Neutrophil (primary cell): ENCODE data around the gene PLB1.

Experiments
- H3K27ac ChIP-seq: fragments of 200-600 bp; sonication (generic); 2 replicates; pipeline ENCODE4 v1.5.1; 2016; ENCODE audit warnings: mild to moderate bottlenecking, moderate library complexity
- H3K27me3 ChIP-seq: fragments of 200-600 bp; sonication (generic); 2 replicates; pipeline ENCODE4 v1.6.0; 2016; ENCODE audit warnings: mild to moderate bottlenecking
- H3K36me3 ChIP-seq: fragments of 200-600 bp; sonication (generic); 2 replicates; pipeline ENCODE4 v1.5.1; 2017
- H3K4me1 ChIP-seq, 2 experiments: fragments of 200-600 bp in 1 of 2; sonication (generic) in 1 of 2; 1 replicate in 1 of 2; 2 replicates in 1 of 2; pipeline versions ENCODE4 v1.5.1 to v1.6.1; 2013 to 2016; ENCODE audit warnings: low read depth in 1 of 2, low read length in 1 of 2, mild to moderate bottlenecking in 1 of 2, moderate library complexity in 1 of 2; ENCODE audit not compliant: control insufficient read depth in 1 of 2, insufficient read depth in 1 of 2
- H3K4me3 ChIP-seq, 2 experiments: fragments of 200-600 bp in 1 of 2; sonication (generic) in 1 of 2; 1 replicate in 1 of 2; 2 replicates in 1 of 2; pipeline ENCODE4 v1.5.1; 2013 to 2016; ENCODE audit warnings: low read depth in 1 of 2, low read length in 1 of 2, mild to moderate bottlenecking in 1 of 2, moderate library complexity in 1 of 2
- H3K9me3 ChIP-seq: fragments of 200-600 bp; sonication (generic); 2 replicates; pipeline ENCODE4 v1.5.1; 2016
- CTCF ChIP-seq: fragments of 200-600 bp; sonication (generic); IDR thresholded peaks from 2 replicates; pipeline ENCODE4 v1.5.1; 2016; ENCODE audit warnings: antibody characterized with exemption

Gene PLB1

GRCh38 chr2:28684142-28684858 lies 188.4 kb downstream of the PLB1 start:
- no peaks in the 10 kb centered on the region for H3K9me3 ChIP-seq
- no peak overlapping the region for H3K4me3 ChIP-seq
- H3K4me1 ChIP-seq = no peaks in the 10 kb centered on the region
- no peak for TF ChIP-seq CTCF
- no peaks in the 10 kb centered on the region for H3K27me3 ChIP-seq
- H3K36me3 ChIP-seq = no peaks in the 10 kb centered on the region
- no peak overlapping the region for H3K27ac ChIP-seq

DNA sequence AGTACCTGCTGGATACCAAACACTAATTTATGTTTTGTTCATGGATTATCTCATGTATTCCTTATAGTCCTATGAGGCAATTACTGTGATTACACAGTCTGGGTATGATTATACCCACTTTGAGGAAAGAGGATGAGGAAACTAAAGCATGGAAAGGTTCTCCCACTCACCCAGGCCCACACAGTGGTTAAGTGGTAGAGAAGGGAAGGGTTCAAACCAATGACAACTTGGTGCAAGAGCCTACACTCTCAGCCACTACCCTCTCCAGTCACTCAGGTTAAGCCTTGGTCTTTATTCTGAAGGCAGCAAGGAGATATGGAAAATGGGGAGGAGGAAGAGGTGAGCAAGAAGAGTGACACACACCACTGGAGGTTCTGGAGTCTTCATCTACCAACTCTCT lies 191.3 kb downstream of the PLB1 start:
- Histone ChIP-seq H3K27ac (no peak overlapping the region), H3K27me3 (no peaks in the 10 kb centered on the region), H3K36me3 (no peaks in the 10 kb centered on the region), H3K9me3 (no peaks in the 10 kb centered on the region), H3K4me1 (no peaks in the 10 kb centered on the region), H3K4me3 (no peak overlapping the region)
- TF ChIP-seq CTCF = no peak

- Histone ChIP-seq H3K9me3 (no peaks in the 10 kb centered on the region), H3K4me3 (no peak overlapping the region)
- TF ChIP-seq CTCF = no peak
Observed at GRCh38 chr2:28687640-28688385, 192.0 kb downstream of the PLB1 start.

DNA sequence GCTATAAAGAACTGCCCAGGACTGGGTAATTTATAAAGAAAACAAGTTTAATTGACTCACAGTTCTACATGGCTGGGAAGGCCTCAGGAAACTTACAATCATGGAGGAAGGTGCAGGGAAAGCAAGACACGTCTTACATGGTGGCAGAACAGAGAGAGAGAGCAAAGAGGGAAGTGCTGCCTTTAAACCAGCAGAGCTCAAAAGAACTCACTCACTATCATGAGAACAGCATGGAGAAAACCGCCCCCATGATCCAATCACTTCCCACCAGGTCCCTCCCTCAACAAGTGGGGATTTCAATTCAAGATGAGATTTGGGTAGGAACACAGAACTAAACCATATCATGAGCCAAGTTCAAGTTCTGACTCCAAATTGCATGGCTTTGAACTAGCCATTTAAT lies 193.0 kb downstream of the PLB1 start:
- Histone ChIP-seq H3K9me3 (no peaks in the 10 kb centered on the region), H3K27me3 (no peaks in the 10 kb centered on the region), H3K27ac (no peak overlapping the region), H3K36me3 (no peaks in the 10 kb centered on the region), H3K4me1 (no peaks in the 10 kb centered on the region), H3K4me3 (no peak overlapping the region)
- TF ChIP-seq CTCF = no peak

More at GRCh38 chr2:28687640-28688385, 192.0 kb downstream of the PLB1 start:
- Histone ChIP-seq H3K27me3 (no peaks in the 10 kb centered on the region), H3K4me1 (no peaks in the 10 kb centered on the region), H3K27ac (no peak overlapping the region), H3K36me3 (no peaks in the 10 kb centered on the region)

DNA sequence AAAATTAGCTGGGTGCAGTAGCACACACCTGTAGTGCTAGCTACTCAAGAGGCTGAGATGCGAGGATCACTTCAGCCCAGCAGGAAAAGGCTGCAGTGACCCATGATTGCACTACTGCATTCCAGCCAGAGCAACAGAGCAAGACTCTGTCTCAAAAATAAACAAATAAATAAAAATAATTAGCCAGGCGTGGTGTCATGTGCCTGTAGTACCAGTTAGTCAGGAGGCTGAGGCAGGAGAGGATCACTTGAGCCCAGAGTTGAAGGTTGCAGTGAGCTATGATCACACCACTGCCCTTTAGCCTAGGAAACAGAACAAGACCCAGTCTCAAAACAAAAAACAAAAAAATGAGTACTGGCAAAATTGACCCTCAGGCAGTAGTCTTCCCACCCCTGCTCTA lies 193.9 kb downstream of the PLB1 start:
- Histone ChIP-seq H3K36me3 (no peaks in the 10 kb centered on the region), H3K4me1 (no peaks in the 10 kb centered on the region), H3K27me3 (no peaks in the 10 kb centered on the region), H3K4me3 (no peak overlapping the region), H3K9me3 (no peaks in the 10 kb centered on the region), H3K27ac (no peak overlapping the region)
- TF ChIP-seq CTCF = no peak
